WERI-Rb-1 (cell line): ENCODE results near the gene TRIM41.
"Not testable (repeated sequence)": the region's sequence is repeated elsewhere in the genome, so short reads cannot be mapped to it uniquely, and the experiment has no call there.

ENCODE experiments used
- DNase-seq: peaks from one replicate; pipeline ENCODE4 v3.0.0-alpha.2; 2020
- H3K27ac ChIP-seq: fragments of 250-450 bp; sonication (Bioruptor Pico); 2 replicates; pipeline ENCODE4 v1.5.1; 2020; ENCODE audit warnings: mild to moderate bottlenecking, moderate library complexity
- H3K27me3 ChIP-seq: fragments of 250-450 bp; sonication (Bioruptor Pico); 2 replicates; pipeline ENCODE4 v1.5.1; 2021; ENCODE audit warnings: mild to moderate bottlenecking, low read depth, moderate library complexity; ENCODE audit not compliant: insufficient read depth, severe bottlenecking
- H3K36me3 ChIP-seq: fragments of 250-450 bp; sonication (Bioruptor Pico); 2 replicates; pipeline ENCODE4 v1.5.1; 2020; ENCODE audit warnings: mild to moderate bottlenecking, moderate library complexity
- H3K4me3 ChIP-seq: 2 replicates; pipeline ENCODE4 v1.5.1; 2011; ENCODE audit warnings: low read depth, mild to moderate bottlenecking, control low read depth, low read length
- H3K9me3 ChIP-seq: fragments of 250-450 bp; sonication (Bioruptor Pico); 2 replicates; pipeline ENCODE4 v1.5.1; 2021; ENCODE audit warnings: mild to moderate bottlenecking, moderate library complexity; ENCODE audit not compliant: severe bottlenecking
- CTCF ChIP-seq: IDR thresholded peaks from 2 replicates; pipeline ENCODE4 v1.5.1; 2011; ENCODE audit warnings: low read depth, mild to moderate bottlenecking, control low read depth, inconsistent platforms, low read length

Gene TRIM41

DNA sequence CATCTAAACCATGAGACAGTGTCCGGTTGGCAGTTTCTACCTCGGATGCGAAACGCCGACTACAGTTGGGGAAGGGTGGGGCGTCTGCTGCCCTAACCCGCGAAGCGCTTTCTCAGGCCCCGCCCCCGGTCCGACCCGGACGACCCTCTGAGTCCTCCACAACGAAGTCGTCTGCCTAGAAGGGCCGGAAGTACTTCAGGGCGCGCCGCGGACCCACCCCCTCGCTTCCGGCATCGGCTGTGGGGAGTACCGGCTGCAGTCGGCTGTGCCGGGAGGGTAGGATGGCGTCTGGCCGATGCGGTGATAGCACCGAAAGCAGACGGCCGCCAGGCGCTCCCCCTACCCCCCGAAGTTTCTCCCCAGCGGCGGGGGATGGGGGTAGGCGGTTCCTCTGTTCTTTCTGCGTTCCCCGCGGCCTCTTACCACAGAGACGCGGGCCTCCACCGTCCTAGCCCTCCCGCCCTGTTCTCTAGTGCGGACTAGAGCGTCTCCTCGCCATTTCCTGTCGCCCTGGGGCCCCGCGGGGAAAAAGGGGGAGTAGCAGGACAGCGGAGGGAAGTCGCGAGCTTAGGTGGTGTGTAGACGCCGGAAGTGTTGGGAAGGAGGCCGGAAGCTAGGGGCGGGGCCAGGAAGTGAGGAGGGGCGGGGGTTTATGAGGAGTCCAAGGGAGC is at the start of gene TRIM41:
TRIM41 (plus strand) TSS at position 224 of the 671 bp plus-strand sequence. CDS start 719 bp downstream, outside the sequence.
- no peak for TF ChIP-seq CTCF
- Histone ChIP-seq H3K4me3 (peak within 1 kb of the TSS; percentile 55), H3K36me3 (no peaks in the 10 kb centered on the region), H3K27me3 (no peaks in the 10 kb centered on the region), H3K27ac (peak within 1 kb of the TSS; percentile 94), H3K9me3 (no peaks in the 10 kb centered on the region)
- peak; percentile 95 for DNase-seq

DNA sequence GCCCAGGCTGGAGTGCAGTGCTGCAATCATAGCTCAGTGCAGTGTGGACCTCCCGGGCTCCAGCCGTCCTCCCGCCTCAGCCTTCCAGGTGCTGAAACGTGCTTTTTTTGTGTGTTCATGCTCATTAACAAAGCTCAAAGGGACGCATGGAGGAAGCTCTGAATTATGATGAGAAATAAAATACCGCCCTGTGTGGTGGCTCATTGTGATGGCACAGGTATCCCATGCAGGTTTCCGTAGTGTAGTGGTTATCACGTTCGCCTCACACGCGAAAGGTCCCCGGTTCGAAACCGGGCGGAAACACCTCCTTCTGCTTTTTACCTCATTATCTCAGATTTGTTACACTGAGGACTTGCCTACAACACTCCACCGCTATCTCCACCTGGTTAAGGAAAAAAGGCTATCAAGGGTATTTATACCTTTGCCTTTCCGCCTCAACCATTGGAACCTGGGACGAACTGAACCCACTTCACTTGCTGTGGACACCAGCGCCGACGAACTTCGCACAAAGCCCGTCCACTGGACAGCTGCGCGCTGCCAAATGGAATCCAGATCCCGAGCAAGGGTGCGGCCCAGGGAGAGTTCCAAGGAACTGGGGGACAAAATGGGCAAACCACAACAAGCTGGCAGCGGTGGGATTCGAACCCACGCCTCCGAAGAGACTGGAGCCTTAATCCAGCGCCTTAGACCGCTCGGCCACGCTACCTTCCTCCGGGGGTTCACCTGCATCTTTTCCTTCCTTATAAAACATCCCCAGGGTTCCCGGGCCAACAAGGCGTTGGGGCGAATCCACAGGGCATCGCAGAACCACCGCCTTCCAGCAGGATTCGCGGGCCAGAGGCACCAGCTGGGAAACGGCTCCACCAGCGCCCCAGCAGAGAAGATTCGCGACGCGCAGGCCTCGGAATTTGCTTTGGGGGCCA is 49.4 kb upstream of the TRIM41 start:
- Histone ChIP-seq H3K4me3 (no peak overlapping the region), H3K27ac (no peak overlapping the region), H3K27me3 (no peaks in the 10 kb centered on the region), H3K36me3 (no peaks in the 10 kb centered on the region), H3K9me3 (no peaks in the 10 kb centered on the region)
- TF ChIP-seq CTCF: no peak
- DNase-seq: no peak

- H3K27me3 ChIP-seq: no peaks in the 10 kb centered on the region
- H3K9me3 ChIP-seq: no peaks in the 10 kb centered on the region
- TF ChIP-seq CTCF: no peak
- no peak overlapping the region for H3K27ac ChIP-seq
- no peaks in the 10 kb centered on the region for H3K36me3 ChIP-seq
- no peak overlapping the region for H3K4me3 ChIP-seq
- no peak for DNase-seq
These were observed 46.7 kb upstream of the TRIM41 start for GRCh38 chr5:181176254-181176952.

GRCh38 chr5:181177559-181177958 is 45.5 kb upstream of the TRIM41 start:
- not testable (repeated sequence) for DNase-seq, H3K9me3 ChIP-seq, H3K4me3 ChIP-seq, H3K27ac ChIP-seq, H3K27me3 ChIP-seq, H3K36me3 ChIP-seq

GRCh38 chr5:181181650-181182565 is 41.2 kb upstream of the TRIM41 start:
- Histone ChIP-seq H3K27ac (no peak overlapping the region), H3K9me3 (no peaks in the 10 kb centered on the region), H3K36me3 (no peaks in the 10 kb centered on the region), H3K27me3 (no peaks in the 10 kb centered on the region), H3K4me3 (no peak overlapping the region)
- TF ChIP-seq CTCF: peak; percentile 63
- peak; percentile 68 for DNase-seq
